IMR-90 (cell line): ENCODE data around the gene NANS. TPM values are rescaled to one million over a fixed set of nuclear protein-coding genes. Genes with fewer than 3 reads are reported as not detected.
A peak's percentile ranks its signal among the peaks of the same experiment; 100 is the strongest.

Experiments
- ATAC-seq: fragments of 200-7000 bp; cut with Tn5 transposase; 2 replicates; pipeline ENCODE4 v1.9.1; 2020; ENCODE audit warnings: low read depth, mild to moderate bottlenecking, moderate library complexity
- BruUV-seq: library from RNA; stranded (reverse); fragments of 400-500 nt; replicated peaks from 2 replicates; lab custom pipeline; 2021; lab: Mats Ljungman, UMichigan
- CTCF ChIA-PET: fragments of 300-600 bp; formaldehyde crosslinking; extraction: SDS; loops from one replicate; lab custom pipeline; 2021; ENCODE audit warnings: antibody characterized with exemption; lab: Yijun Ruan, JAX
- POLR2A ChIA-PET: fragments of 300-600 bp; sonication (Branson Sonifier 250); formaldehyde crosslinking; loops from one replicate; lab custom pipeline; 2022; ENCODE audit warnings: antibody characterized with exemption; ENCODE audit not compliant: unreplicated experiment; lab: Charles Lee
- DNase-seq: peaks from one replicate; pipeline ENCODE4 v3.0.0; 2013
- H2AFZ ChIP-seq: replicated peaks from 2 replicates; pipeline ENCODE3; 2013; ENCODE audit warnings: low read length, mild to moderate bottlenecking; ENCODE audit not compliant: poor library complexity
- H2AK5ac ChIP-seq: 2 replicates; pipeline ENCODE4 v1.6.1; 2013; ENCODE audit warnings: low read depth, low read length, inconsistent platforms
- H2AK9ac ChIP-seq: replicated peaks from 2 replicates; pipeline ENCODE3; 2013; ENCODE audit warnings: mild to moderate bottlenecking, low read depth, low read length, moderate library complexity; ENCODE audit not compliant: poor library complexity
- H2BK120ac ChIP-seq: 2 replicates; pipeline ENCODE4 v1.6.1; 2013; ENCODE audit warnings: low read depth, low read length, inconsistent platforms
- H2BK15ac ChIP-seq: 3 replicates; pipeline ENCODE4 v1.6.1; 2013; ENCODE audit warnings: low read depth, low read length, inconsistent platforms
- H2BK20ac ChIP-seq: 2 replicates; pipeline ENCODE4 v1.6.1; 2013; ENCODE audit warnings: low read depth, mild to moderate bottlenecking, inconsistent platforms, low read length, moderate library complexity
- H2BK5ac ChIP-seq: 2 replicates; pipeline ENCODE4 v1.6.1; 2013; ENCODE audit warnings: mild to moderate bottlenecking, low read depth, low read length, inconsistent platforms; ENCODE audit not compliant: poor library complexity, severe bottlenecking
- H3K14ac ChIP-seq: replicated peaks from 2 replicates; pipeline ENCODE4 v1.6.1; 2013; ENCODE audit warnings: low read depth, low read length, inconsistent platforms
- H3K18ac ChIP-seq: 2 replicates; pipeline ENCODE4 v1.6.1; 2013; ENCODE audit warnings: low read depth, low read length, control low read depth
- H3K23ac ChIP-seq: 2 replicates; pipeline ENCODE4 v1.6.1; 2013; ENCODE audit warnings: low read depth, low read length, inconsistent platforms
- H3K27ac ChIP-seq: 2 replicates; pipeline ENCODE4 v1.5.1; 2013; ENCODE audit warnings: mild to moderate bottlenecking, control low read depth, low read length; ENCODE audit not compliant: insufficient read depth
- H3K27me3 ChIP-seq: 2 replicates; pipeline ENCODE4 v1.6.1; 2013; ENCODE audit warnings: low read length; ENCODE audit not compliant: control insufficient read depth, insufficient read depth
- H3K36me3 ChIP-seq: 2 replicates; pipeline ENCODE4 v1.6.1; 2013; ENCODE audit warnings: low read length, mixed read lengths; ENCODE audit not compliant: control insufficient read depth, insufficient read depth
- H3K4ac ChIP-seq: 2 replicates; pipeline ENCODE4 v1.6.1; 2013; ENCODE audit warnings: low read depth, low read length, inconsistent platforms
- H3K4me1 ChIP-seq: 2 replicates; pipeline ENCODE4 v1.6.1; 2013; ENCODE audit warnings: low read length, mixed read lengths; ENCODE audit not compliant: control insufficient read depth, insufficient read depth
- H3K4me2 ChIP-seq: 2 replicates; pipeline ENCODE4 v1.6.1; 2013; ENCODE audit warnings: low read depth, mild to moderate bottlenecking, control low read depth, low read length, moderate library complexity
- H3K4me3 ChIP-seq: 2 replicates; pipeline ENCODE4 v1.5.1; 2013; ENCODE audit warnings: low read depth, mild to moderate bottlenecking, control low read depth, low read length, moderate library complexity; ENCODE audit not compliant: insufficient read depth
- H3K56ac ChIP-seq: 2 replicates; pipeline ENCODE4 v1.6.1; 2013; ENCODE audit warnings: low read length, inconsistent platforms; ENCODE audit not compliant: insufficient read depth; ENCODE audit errors: extremely low read depth
- H3K79me1 ChIP-seq, 2 experiments: 2 replicates each; pipeline ENCODE4 v1.6.1; 2013; ENCODE audit warnings: low read length in 2 of 2, inconsistent platforms in 1 of 2, low read depth in 1 of 2
- H3K9ac ChIP-seq: 2 replicates; pipeline ENCODE4 v1.6.1; 2013; ENCODE audit warnings: low read depth, low read length, control low read depth
- H3K9me1 ChIP-seq: 2 replicates; pipeline ENCODE4 v1.6.1; 2013; ENCODE audit warnings: low read length, inconsistent platforms; ENCODE audit not compliant: insufficient read depth
- H3K9me3 ChIP-seq: 2 replicates; pipeline ENCODE4 v1.6.1; 2013; ENCODE audit warnings: low read length; ENCODE audit not compliant: control insufficient read depth, insufficient read depth
- H4K20me1 ChIP-seq: 2 replicates; pipeline ENCODE4 v1.6.1; 2013; ENCODE audit warnings: low read length, inconsistent platforms; ENCODE audit not compliant: insufficient read depth
- H4K5ac ChIP-seq: 2 replicates; pipeline ENCODE4 v1.6.1; 2013; ENCODE audit warnings: mild to moderate bottlenecking, low read depth, low read length, control low read depth
- H4K8ac ChIP-seq, 2 experiments: 2 replicates each; pipeline ENCODE4 v1.6.1; 2013; ENCODE audit warnings: low read depth in 2 of 2, low read length in 2 of 2, control low read depth in 1 of 2, inconsistent platforms in 1 of 2
- H4K91ac ChIP-seq: 2 replicates; pipeline ENCODE4 v1.6.1; 2013; ENCODE audit warnings: low read depth, low read length, inconsistent platforms; ENCODE audit not compliant: insufficient read depth
- BHLHE40 ChIP-seq: fragments of 150-350 bp; IDR thresholded peaks from 2 replicates; pipeline ENCODE4 v1.6.1; 2016; ENCODE audit warnings: mild to moderate bottlenecking, low read depth, low read length
- CEBPB ChIP-seq: IDR thresholded peaks from 2 replicates; pipeline ENCODE4 v1.6.1; 2012; ENCODE audit warnings: low read depth, low read length, improper control_type of control experiment
- CHD1 ChIP-seq: IDR thresholded peaks from 2 replicates; pipeline ENCODE4 v1.6.1; 2012; ENCODE audit warnings: low read depth, low read length, improper control_type of control experiment
- FOS ChIP-seq: fragments of 150-350 bp; IDR thresholded peaks from 2 replicates; pipeline ENCODE4 v1.6.1; 2016; ENCODE audit warnings: low read depth, low read length
- MAFK ChIP-seq: IDR thresholded peaks from 2 replicates; pipeline ENCODE4 v1.6.1; 2012; ENCODE audit warnings: low read depth, low read length, improper control_type of control experiment
- MAZ ChIP-seq: IDR thresholded peaks from 2 replicates; pipeline ENCODE4 v1.6.1; 2012; ENCODE audit warnings: low read depth, mild to moderate bottlenecking, low read length, improper control_type of control experiment, moderate library complexity, borderline replicate concordance
- MXI1 ChIP-seq: IDR thresholded peaks from 2 replicates; pipeline ENCODE4 v1.6.1; 2012; ENCODE audit warnings: low read depth, mild to moderate bottlenecking, low read length, moderate library complexity, borderline replicate concordance
- NFE2L2 ChIP-seq: fragments of 150-350 bp; IDR thresholded peaks from 2 replicates; pipeline ENCODE4 v1.6.1; 2016; ENCODE audit warnings: low read depth, mild to moderate bottlenecking, low read length
- POLR2A ChIP-seq: IDR thresholded peaks from 2 replicates; pipeline ENCODE4 v1.6.1; 2012; ENCODE audit warnings: mild to moderate bottlenecking, low read depth, low read length
- RAD21 ChIP-seq: IDR thresholded peaks from 2 replicates; pipeline ENCODE4 v1.6.1; 2012; ENCODE audit warnings: low read length, improper control_type of control experiment
- RCOR1 ChIP-seq: IDR thresholded peaks from 2 replicates; pipeline ENCODE4 v1.6.1; 2012; ENCODE audit warnings: mild to moderate bottlenecking, low read length, improper control_type of control experiment; ENCODE audit not compliant: insufficient replicate concordance
- RFX5 ChIP-seq: IDR thresholded peaks from 2 replicates; pipeline ENCODE4 v1.8.0; 2012; ENCODE audit warnings: low read depth, mild to moderate bottlenecking, low read length, moderate library complexity
- SMC3 ChIP-seq: fragments of 150-350 bp; IDR thresholded peaks from 2 replicates; pipeline ENCODE4 v1.6.1; 2016; ENCODE audit warnings: low read depth, mild to moderate bottlenecking, antibody characterized with exemption, low read length, moderate library complexity
- WGBS, 2 experiments: methylation state at CpG; one replicate each; pipeline versions ENCODE4 v1.1.5 to v1.1.7; 2013; ENCODE audit warnings: missing lambda C conversion rate in 2 of 2; ENCODE audit not compliant: insufficient read length in 1 of 2; ENCODE audit errors: extremely low coverage in 2 of 2; 5-methylcytosine and 5-hydroxymethylcytosine counted together
- dilution Hi-C: fragments of 300-500 bp; cut with HindIII; formaldehyde crosslinking; loops from one replicate; pipeline ENCODE4 v1.14.3; 2018; ENCODE audit warnings: low sequenced_read_pairs; ENCODE audit not compliant: unreplicated experiment
- in situ Hi-C: fragments of 300-500 bp; cut with MboI; formaldehyde crosslinking; loops from 3 replicates; pipeline ENCODE4 v1.14.3; 2019; ENCODE audit warnings: low sequenced_read_pairs, inconsistent platforms, mixed read lengths
- intact Hi-C: fragments of 100-400 bp; cut with micrococcal nuclease; formaldehyde crosslinking; loops from 2 replicates; pipeline ENCODE4 v1.10.0; 2022
- polyA plus RNA-seq, 3 experiments: library from polyadenylated mRNA; depleted of rRNA; stranded (reverse); fragments of >200 nt; gene quantifications; 2 replicates each; pipeline ENCODE4 v1.2.3, GENCODE V29; 2012; ENCODE audit warnings: low replicate concordance in 1 of 3
- total RNA-seq: library from RNA; depleted of rRNA; stranded (reverse); fragments of >200 nt; gene quantifications from 2 replicates; pipeline ENCODE4 v1.2.3, GENCODE V29; 2012
- TF ChIP-seq, protein P1 (sequence below): fragments of 150-350 bp; IDR thresholded peaks from 2 replicates; pipeline ENCODE4 v1.6.1; 2016; ENCODE audit warnings: low read depth, mild to moderate bottlenecking, low read length, moderate library complexity, borderline replicate concordance
- TF ChIP-seq, protein P2 (sequence below): conservative IDR thresholded peaks from 2 replicates; pipeline ENCODE4 v1.5.1; 2012; ENCODE audit warnings: mild to moderate bottlenecking, low read depth, low read length, improper control_type of control experiment
- TF ChIP-seq, protein P3 (sequence below): fragments of 150-350 bp; IDR thresholded peaks from 2 replicates; pipeline ENCODE4 v1.6.1; 2017; ENCODE audit warnings: mild to moderate bottlenecking, antibody characterized with exemption, low read length, low read depth

The NANS gene
- total and polyA plus RNA-seq, 2 of the 4 experiments (the other 2 are of a cell fraction), result 210 to 306 TPM

- no peak for ATAC-seq
Observed at GRCh38 chr9:98008764-98009163, 47.8 kb upstream of the NANS start.

More at GRCh38 chr9:98008764-98009163, 47.8 kb upstream of the NANS start:
- Histone ChIP-seq H2BK5ac (no peak overlapping the region), H3K36me3 (peaks cover 63% of the 10 kb centered on the region), H2BK20ac (no peak overlapping the region), H3K9me3 (no peaks in the 10 kb centered on the region), H2AK5ac (no peak overlapping the region), H2BK120ac (no peak overlapping the region), H3K4me3 (no peak overlapping the region), H3K4ac (no peak overlapping the region), H3K4me2 (no peak overlapping the region), H3K4me1 (peaks cover 3% of the 10 kb centered on the region), H3K14ac (no peak overlapping the region), H3K9me1 (peaks cover 8% of the 10 kb centered on the region), H4K20me1 (peaks cover 30% of the 10 kb centered on the region), H3K18ac (no peak overlapping the region), H3K9ac (no peak overlapping the region), H2AFZ (no peak overlapping the region), H3K27ac (no peak overlapping the region), H3K79me1 (peaks cover 54 to 76% of the 10 kb centered on the region in 2 experiments), H2BK15ac (no peak overlapping the region), H2AK9ac (no peak overlapping the region), H3K56ac (no peak overlapping the region), H4K8ac (0 out of 4 replicates have a peak overlapping the region, but pooled peaks of 1 of the 2 experiments have one; percentile 29), H4K91ac (no peak overlapping the region), H3K23ac (no peak overlapping the region), H4K5ac (no peak overlapping the region), H3K27me3 (no peaks in the 10 kb centered on the region)
- in situ Hi-C loops, result no loop called here
- BruUV-seq, result no TSS peak
- TF ChIP-seq RFX5, result no peak
- TF ChIP-seq MXI1, result no peak
- no peak for TF ChIP-seq MAFK
- TF ChIP-seq RAD21, result no peak
- no peak for TF ChIP-seq NFE2L2
- no peak for TF ChIP-seq BHLHE40
- TF ChIP-seq, protein P1, sequence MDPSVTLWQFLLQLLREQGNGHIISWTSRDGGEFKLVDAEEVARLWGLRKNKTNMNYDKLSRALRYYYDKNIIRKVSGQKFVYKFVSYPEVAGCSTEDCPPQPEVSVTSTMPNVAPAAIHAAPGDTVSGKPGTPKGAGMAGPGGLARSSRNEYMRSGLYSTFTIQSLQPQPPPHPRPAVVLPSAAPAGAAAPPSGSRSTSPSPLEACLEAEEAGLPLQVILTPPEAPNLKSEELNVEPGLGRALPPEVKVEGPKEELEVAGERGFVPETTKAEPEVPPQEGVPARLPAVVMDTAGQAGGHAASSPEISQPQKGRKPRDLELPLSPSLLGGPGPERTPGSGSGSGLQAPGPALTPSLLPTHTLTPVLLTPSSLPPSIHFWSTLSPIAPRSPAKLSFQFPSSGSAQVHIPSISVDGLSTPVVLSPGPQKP, result no peak
- no peak for TF ChIP-seq CEBPB
- TF ChIP-seq, protein P2, sequence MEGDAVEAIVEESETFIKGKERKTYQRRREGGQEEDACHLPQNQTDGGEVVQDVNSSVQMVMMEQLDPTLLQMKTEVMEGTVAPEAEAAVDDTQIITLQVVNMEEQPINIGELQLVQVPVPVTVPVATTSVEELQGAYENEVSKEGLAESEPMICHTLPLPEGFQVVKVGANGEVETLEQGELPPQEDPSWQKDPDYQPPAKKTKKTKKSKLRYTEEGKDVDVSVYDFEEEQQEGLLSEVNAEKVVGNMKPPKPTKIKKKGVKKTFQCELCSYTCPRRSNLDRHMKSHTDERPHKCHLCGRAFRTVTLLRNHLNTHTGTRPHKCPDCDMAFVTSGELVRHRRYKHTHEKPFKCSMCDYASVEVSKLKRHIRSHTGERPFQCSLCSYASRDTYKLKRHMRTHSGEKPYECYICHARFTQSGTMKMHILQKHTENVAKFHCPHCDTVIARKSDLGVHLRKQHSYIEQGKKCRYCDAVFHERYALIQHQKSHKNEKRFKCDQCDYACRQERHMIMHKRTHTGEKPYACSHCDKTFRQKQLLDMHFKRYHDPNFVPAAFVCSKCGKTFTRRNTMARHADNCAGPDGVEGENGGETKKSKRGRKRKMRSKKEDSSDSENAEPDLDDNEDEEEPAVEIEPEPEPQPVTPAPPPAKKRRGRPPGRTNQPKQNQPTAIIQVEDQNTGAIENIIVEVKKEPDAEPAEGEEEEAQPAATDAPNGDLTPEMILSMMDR, result no peak
- no peak for TF ChIP-seq SMC3
- no peak for TF ChIP-seq MAZ
- no peak for TF ChIP-seq CHD1
- no peak for TF ChIP-seq RCOR1
- TF ChIP-seq FOS, result no peak
- TF ChIP-seq POLR2A, result no peak
- TF ChIP-seq, protein P3, sequence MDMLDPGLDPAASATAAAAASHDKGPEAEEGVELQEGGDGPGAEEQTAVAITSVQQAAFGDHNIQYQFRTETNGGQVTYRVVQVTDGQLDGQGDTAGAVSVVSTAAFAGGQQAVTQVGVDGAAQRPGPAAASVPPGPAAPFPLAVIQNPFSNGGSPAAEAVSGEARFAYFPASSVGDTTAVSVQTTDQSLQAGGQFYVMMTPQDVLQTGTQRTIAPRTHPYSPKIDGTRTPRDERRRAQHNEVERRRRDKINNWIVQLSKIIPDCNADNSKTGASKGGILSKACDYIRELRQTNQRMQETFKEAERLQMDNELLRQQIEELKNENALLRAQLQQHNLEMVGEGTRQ, result no peak
- no peak for DNase-seq
- CTCF ChIA-PET, result no interaction called here
- dilution Hi-C loops, result no loop called here
- WGBS, 2 experiments, result no CpG with 5 or more reads among the region's 3 CpGs
- POLR2A ChIA-PET, result no interaction called here
- intact Hi-C loops, result no loop called here
